GM12891 (cell line): ENCODE data around the gene SNX30.

Experiments
- PAX5 ChIP-seq: IDR thresholded peaks from 2 replicates; pipeline ENCODE4 v1.6.1; 2011; ENCODE audit warnings: low read length, moderate library complexity, mild to moderate bottlenecking; ENCODE audit not compliant: insufficient read depth, severe bottlenecking
- POLR2A ChIP-seq: IDR thresholded peaks from 2 replicates; pipeline ENCODE4 v1.6.1; 2011; ENCODE audit warnings: low read depth, low read length, control low read depth
- POLR2AphosphoS5 ChIP-seq: IDR thresholded peaks from 2 replicates; pipeline ENCODE4 v1.6.1; 2011; ENCODE audit warnings: low read depth, low read length, control low read depth
- SPI1 ChIP-seq: IDR thresholded peaks from 2 replicates; pipeline ENCODE4 v1.6.1; 2011; ENCODE audit warnings: low read depth, low read length, control low read depth
- TAF1 ChIP-seq: IDR thresholded peaks from 2 replicates; pipeline ENCODE4 v1.6.1; 2011; ENCODE audit warnings: low read depth, low read length, control low read depth

GRCh38 chr9:112786829-112787520 lies 36.4 kb downstream of the SNX30 start:
- TF ChIP-seq POLR2A, result no peak
- no peak for TF ChIP-seq TAF1
- TF ChIP-seq POLR2AphosphoS5, result no peak
- TF ChIP-seq SPI1, result no peak
- TF ChIP-seq PAX5, result no peak
